PC-9 (cell line): ENCODE data around the gene SSR2.

ENCODE experiments used
- EZH2 ChIP-seq: fragments of 200-600 bp; sonication (generic); IDR thresholded peaks from 2 replicates; pipeline ENCODE4 v1.8.0; 2017; ENCODE audit warnings: antibody characterized with exemption, low read depth
- TF ChIP-seq, protein P1 (sequence below): fragments of 200-600 bp; sonication (generic); conservative IDR thresholded peaks from 2 replicates; pipeline ENCODE4 v1.6.1; 2017; ENCODE audit warnings: mixed run types, antibody characterized with exemption, mild to moderate bottlenecking, moderate library complexity

GRCh38 chr1:156006666-156007376 lies 13.9 kb downstream of the SSR2 start:
- TF ChIP-seq, protein P1, sequence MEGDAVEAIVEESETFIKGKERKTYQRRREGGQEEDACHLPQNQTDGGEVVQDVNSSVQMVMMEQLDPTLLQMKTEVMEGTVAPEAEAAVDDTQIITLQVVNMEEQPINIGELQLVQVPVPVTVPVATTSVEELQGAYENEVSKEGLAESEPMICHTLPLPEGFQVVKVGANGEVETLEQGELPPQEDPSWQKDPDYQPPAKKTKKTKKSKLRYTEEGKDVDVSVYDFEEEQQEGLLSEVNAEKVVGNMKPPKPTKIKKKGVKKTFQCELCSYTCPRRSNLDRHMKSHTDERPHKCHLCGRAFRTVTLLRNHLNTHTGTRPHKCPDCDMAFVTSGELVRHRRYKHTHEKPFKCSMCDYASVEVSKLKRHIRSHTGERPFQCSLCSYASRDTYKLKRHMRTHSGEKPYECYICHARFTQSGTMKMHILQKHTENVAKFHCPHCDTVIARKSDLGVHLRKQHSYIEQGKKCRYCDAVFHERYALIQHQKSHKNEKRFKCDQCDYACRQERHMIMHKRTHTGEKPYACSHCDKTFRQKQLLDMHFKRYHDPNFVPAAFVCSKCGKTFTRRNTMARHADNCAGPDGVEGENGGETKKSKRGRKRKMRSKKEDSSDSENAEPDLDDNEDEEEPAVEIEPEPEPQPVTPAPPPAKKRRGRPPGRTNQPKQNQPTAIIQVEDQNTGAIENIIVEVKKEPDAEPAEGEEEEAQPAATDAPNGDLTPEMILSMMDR: no peak
- TF ChIP-seq EZH2: no peak
